CD14-positive monocyte (primary cell): ENCODE results near the gene PRELP. TPM values are rescaled to one million over a fixed set of nuclear protein-coding genes. Genes with fewer than 3 reads are reported as not detected.

Source experiments
- DNase-seq, 3 donors: peaks; one replicate each; pipeline ENCODE4 v3.0.0-alpha.2; 2011 to 2022
- H2AFZ ChIP-seq: 2 replicates; pipeline ENCODE4 v1.6.0; 2012; ENCODE audit warnings: mild to moderate bottlenecking, low read depth, low read length, inconsistent platforms; ENCODE audit not compliant: insufficient read depth, poor library complexity, severe bottlenecking
- H3K27ac ChIP-seq, 2 donors: 1 replicate in 1 of 2; 2 replicates in 1 of 2; pipeline ENCODE4 v1.5.1; 2012 to 2013; ENCODE audit warnings: low read length in 2 of 2, control low read depth in 1 of 2, inconsistent platforms in 1 of 2, low read depth in 1 of 2, mild to moderate bottlenecking in 1 of 2
- H3K27me3 ChIP-seq, 2 donors: one replicate each; pipeline versions ENCODE4 v1.6.0 to v1.6.1; 2011 to 2013; ENCODE audit warnings: low read length in 2 of 2; ENCODE audit not compliant: control insufficient read depth in 2 of 2, insufficient read depth in 2 of 2
- H3K36me3 ChIP-seq, 2 donors: replicated peaks in 1 of 2; 1 replicate in 1 of 2; 2 replicates in 1 of 2; pipeline versions ENCODE4 v1.5.1 to v1.6.1; 2012 to 2013; ENCODE audit warnings: low read length in 2 of 2, control low read depth in 1 of 2, inconsistent platforms in 1 of 2, mild to moderate bottlenecking in 1 of 2; ENCODE audit not compliant: insufficient read depth in 2 of 2, control insufficient read depth in 1 of 2
- H3K4me1 ChIP-seq, 2 donors: 1 replicate in 1 of 2; 2 replicates in 1 of 2; pipeline versions ENCODE4 v1.5.1 to v1.6.1; 2012 to 2013; ENCODE audit warnings: low read length in 2 of 2, control low read depth in 1 of 2, inconsistent platforms in 1 of 2, mild to moderate bottlenecking in 1 of 2, moderate library complexity in 1 of 2; ENCODE audit not compliant: insufficient read depth in 2 of 2, control insufficient read depth in 1 of 2
- H3K4me2 ChIP-seq: replicated peaks from 2 replicates; pipeline ENCODE3; 2012; ENCODE audit warnings: low read length, moderate library complexity, mild to moderate bottlenecking; ENCODE audit not compliant: poor library complexity, severe bottlenecking; ENCODE audit errors: extremely low read depth
- H3K4me3 ChIP-seq, 3 experiments: fragments of 200-600 bp in 1 of 3; sonication (generic) in 1 of 3; replicated peaks in 1 of 3; 1 replicate in 2 of 3; 2 replicates in 1 of 3; pipeline ENCODE4 v1.5.1; 2011 to 2013; ENCODE audit warnings: low read length in 3 of 3, mild to moderate bottlenecking in 3 of 3, control low read depth in 2 of 3, low read depth in 2 of 3, inconsistent platforms in 1 of 3, moderate library complexity in 1 of 3
- H3K79me2 ChIP-seq: 2 replicates; pipeline ENCODE4 v1.6.0; 2012; ENCODE audit warnings: mild to moderate bottlenecking, control low read depth, inconsistent platforms, low read length, moderate library complexity; ENCODE audit not compliant: insufficient read depth
- H3K9ac ChIP-seq: 2 replicates; pipeline ENCODE4 v1.6.0; 2017; ENCODE audit warnings: low read length, mild to moderate bottlenecking; ENCODE audit not compliant: insufficient read depth, poor library complexity, severe bottlenecking
- H3K9me3 ChIP-seq, 2 donors: replicated peaks in 1 of 2; 1 replicate in 1 of 2; 2 replicates in 1 of 2; pipeline versions ENCODE4 v1.5.1 to v1.6.1; 2012 to 2013; ENCODE audit warnings: low read length in 2 of 2, control low read depth in 1 of 2; ENCODE audit not compliant: control insufficient read depth in 1 of 2, insufficient read depth in 1 of 2
- H4K20me1 ChIP-seq: 2 replicates; pipeline ENCODE4 v1.6.0; 2012; ENCODE audit warnings: mild to moderate bottlenecking, low read length, control low read depth, moderate library complexity; ENCODE audit not compliant: insufficient read depth
- H3K27ac Mint-ChIP-seq, 7 donors: one replicate each; pipeline ENCODE4 v1.8.0; 2020; ENCODE audit warnings: mild to moderate bottlenecking in 7 of 7, mixed read lengths in 7 of 7, moderate library complexity in 6 of 7, inconsistent platforms in 2 of 7
- H3K27me3 Mint-ChIP-seq, 3 donors: one replicate each; pipeline ENCODE4 v1.8.0; 2021 to 2022; ENCODE audit warnings: low read depth in 3 of 3, mild to moderate bottlenecking in 3 of 3, mixed read lengths in 3 of 3, moderate library complexity in 3 of 3, inconsistent platforms in 1 of 3
- H3K36me3 Mint-ChIP-seq, 2 donors: one replicate each; pipeline ENCODE4 v1.8.0; 2020; ENCODE audit warnings: mixed read lengths in 2 of 2, inconsistent platforms in 1 of 2, mild to moderate bottlenecking in 1 of 2
- H3K4me1 Mint-ChIP-seq: one replicate; pipeline ENCODE4 v1.8.0; 2020; ENCODE audit warnings: mild to moderate bottlenecking, mixed read lengths
- H3K4me3 Mint-ChIP-seq, 2 donors: one replicate each; pipeline ENCODE4 v1.8.0; 2020; ENCODE audit warnings: mild to moderate bottlenecking in 2 of 2, mixed read lengths in 2 of 2, moderate library complexity in 1 of 2
- H3K9me3 Mint-ChIP-seq, 7 donors: one replicate each; pipeline ENCODE4 v1.8.0; 2020 to 2022; ENCODE audit warnings: mixed read lengths in 7 of 7, mild to moderate bottlenecking in 6 of 7, moderate library complexity in 6 of 7, inconsistent platforms in 2 of 7
- WGBS: methylation state at CpG from one replicate; pipeline ENCODE4 v1.1.5; 2013; ENCODE audit warnings: missing lambda C conversion rate; ENCODE audit not compliant: insufficient coverage; 5-methylcytosine and 5-hydroxymethylcytosine counted together
- intact Hi-C, 2 donors: fragments of 100-400 bp; cut with micrococcal nuclease; formaldehyde crosslinking; loops; one replicate each; pipeline versions ENCODE4 v1.15.0 to v1.15.1; 2023
- polyA plus RNA-seq, 3 donors: library from polyadenylated mRNA; depleted of rRNA in 1 of 3; unstranded in 2 of 3; stranded (reverse) in 1 of 3; fragments of 300-500 nt in 2 of 3; fragments of >200 nt in 1 of 3; fragmentation: Illumina TruSeq in 2 of 3; gene quantifications; 1 replicate in 2 of 3; 2 replicates in 1 of 3; pipeline ENCODE4 v1.2.3, GENCODE V29; 2012 to 2021
- TF ChIP-seq, protein P1 (sequence below): fragments of 200-600 bp; IDR thresholded peaks from one replicate; pipeline ENCODE4 v1.8.0; 2022; ENCODE audit warnings: antibody characterized with exemption, mild to moderate bottlenecking

Gene PRELP
- polyA plus RNA-seq, 3 donors: not detected

DNA sequence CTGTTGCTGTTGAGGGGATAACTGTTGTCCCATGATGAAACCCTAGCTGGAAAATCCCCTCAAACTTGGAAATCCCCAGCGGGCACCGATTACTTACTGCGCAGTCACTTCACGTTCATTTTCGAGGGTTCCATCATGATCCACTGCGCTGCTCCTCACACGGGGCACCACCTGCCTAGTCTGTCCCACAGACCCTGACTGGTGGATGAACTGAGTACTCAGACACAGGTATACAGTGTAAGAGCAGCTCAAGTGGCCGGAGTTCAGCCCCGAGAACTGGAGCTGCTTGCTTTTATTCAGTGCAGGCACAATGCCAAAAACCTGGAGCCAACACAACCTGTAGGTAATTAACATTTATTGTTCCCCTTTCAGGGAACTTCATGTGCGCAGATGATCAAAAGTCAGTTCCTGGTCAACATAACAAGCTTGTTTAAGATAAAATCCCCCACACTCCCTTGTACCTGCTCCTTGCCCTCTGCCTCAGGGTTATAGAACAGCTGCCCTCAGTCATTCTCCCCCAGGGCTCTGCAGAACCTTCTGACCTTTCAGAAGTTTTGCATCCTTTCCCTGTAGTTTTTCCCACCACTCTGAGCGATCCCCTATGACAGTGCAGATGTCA, 46.5 kb upstream of the PRELP start:
- peaks cover 12 to 29% (median 19%) of the 10 kb centered on the region in 3 donors for H3K27me3 Mint-ChIP-seq
- H3K36me3 Mint-ChIP-seq: no peaks in the 10 kb centered on the region
- Histone ChIP-seq H3K36me3 (no peaks in the 10 kb centered on the region), H3K4me2 (no peak overlapping the region), H3K9ac (no peak overlapping the region), H4K20me1 (no peaks in the 10 kb centered on the region), H3K79me2 (no peaks in the 10 kb centered on the region), H2AFZ (no peak overlapping the region), H3K4me3 (no peak overlapping the region), H3K4me1 (peaks cover 16 to 20% of the 10 kb centered on the region in 2 donors), H3K27me3 (peaks cover 0 to 10% of the 10 kb centered on the region in 2 donors), H3K27ac (no peak overlapping the region), H3K9me3 (no peaks in the 10 kb centered on the region)
- peaks cover 27% of the 10 kb centered on the region for H3K4me1 Mint-ChIP-seq
- no peak overlapping the region for H3K4me3 Mint-ChIP-seq
- no peaks in the 10 kb centered on the region for H3K9me3 Mint-ChIP-seq
- WGBS: 76% methylated on average over 9 of the region's 11 CpGs
- intact Hi-C loops: loop anchor here in 1 of 2 donors (5.0 kb wide), 1 partner anchor 87 kb away; no protein-coding TSS in a partner anchor
- TF ChIP-seq, protein P1, sequence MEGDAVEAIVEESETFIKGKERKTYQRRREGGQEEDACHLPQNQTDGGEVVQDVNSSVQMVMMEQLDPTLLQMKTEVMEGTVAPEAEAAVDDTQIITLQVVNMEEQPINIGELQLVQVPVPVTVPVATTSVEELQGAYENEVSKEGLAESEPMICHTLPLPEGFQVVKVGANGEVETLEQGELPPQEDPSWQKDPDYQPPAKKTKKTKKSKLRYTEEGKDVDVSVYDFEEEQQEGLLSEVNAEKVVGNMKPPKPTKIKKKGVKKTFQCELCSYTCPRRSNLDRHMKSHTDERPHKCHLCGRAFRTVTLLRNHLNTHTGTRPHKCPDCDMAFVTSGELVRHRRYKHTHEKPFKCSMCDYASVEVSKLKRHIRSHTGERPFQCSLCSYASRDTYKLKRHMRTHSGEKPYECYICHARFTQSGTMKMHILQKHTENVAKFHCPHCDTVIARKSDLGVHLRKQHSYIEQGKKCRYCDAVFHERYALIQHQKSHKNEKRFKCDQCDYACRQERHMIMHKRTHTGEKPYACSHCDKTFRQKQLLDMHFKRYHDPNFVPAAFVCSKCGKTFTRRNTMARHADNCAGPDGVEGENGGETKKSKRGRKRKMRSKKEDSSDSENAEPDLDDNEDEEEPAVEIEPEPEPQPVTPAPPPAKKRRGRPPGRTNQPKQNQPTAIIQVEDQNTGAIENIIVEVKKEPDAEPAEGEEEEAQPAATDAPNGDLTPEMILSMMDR: no peak
- no peak for DNase-seq
- H3K27ac Mint-ChIP-seq: peak overlapping the region in 1 of 7 donors; percentile 38

GRCh38 chr1:203435615-203436014, 40.0 kb upstream of the PRELP start:
- Mint-ChIP-seq H3K27ac (peak overlapping the region in 1 of 7 donors; percentile 63), H3K4me1 (peaks cover 21% of the 10 kb centered on the region), H3K9me3 (peaks cover 0 to 2% (median 0%) of the 10 kb centered on the region in 7 donors), H3K4me3 (no peak overlapping the region), H3K27me3 (peaks cover 8 to 21% (median 12%) of the 10 kb centered on the region in 3 donors), H3K36me3 (no peaks in the 10 kb centered on the region)
- Histone ChIP-seq H3K4me1 (peaks cover 7 to 8% of the 10 kb centered on the region in 2 donors), H3K79me2 (no peaks in the 10 kb centered on the region), H3K9me3 (no peaks in the 10 kb centered on the region), H3K4me2 (no peak overlapping the region), H4K20me1 (no peaks in the 10 kb centered on the region), H3K27ac (no peak overlapping the region), H3K36me3 (no peaks in the 10 kb centered on the region), H3K4me3 (no peak overlapping the region), H3K9ac (no peak overlapping the region), H3K27me3 (peaks cover 0 to under 1% of the 10 kb centered on the region in 2 donors), H2AFZ (no peak overlapping the region)
- TF ChIP-seq, protein P1: no peak
- intact Hi-C loops: loop anchor here in 1 of 2 donors (10.0 kb wide), 1 partner anchor 71 kb away; no protein-coding TSS in a partner anchor
- no peak for DNase-seq
- 92% methylated on average over 4 of the region's 7 CpGs for WGBS
